OCI-LY7 (cell line): ENCODE data around the gene HBM. TPM values are rescaled to one million over a fixed set of nuclear protein-coding genes. Genes with fewer than 3 reads are reported as not detected.
"Not testable (repeated sequence)": the region's sequence is repeated elsewhere in the genome, so short reads cannot be mapped to it uniquely, and the experiment has no call there.

ENCODE experiments used
- BruUV-seq: library from RNA; stranded (reverse); fragments of 400-500 nt; replicated peaks from 2 replicates; lab custom pipeline; 2021; lab: Mats Ljungman, UMichigan
- CTCF ChIA-PET: fragments of 300-600 bp; sonication (Branson Sonifier 250); formaldehyde crosslinking; loops from one replicate; lab custom pipeline; 2022; ENCODE audit warnings: antibody characterized with exemption; ENCODE audit not compliant: unreplicated experiment; lab: Charles Lee
- POLR2A ChIA-PET: fragments of 300-600 bp; sonication (Branson Sonifier 250); formaldehyde crosslinking; loops from one replicate; lab custom pipeline; 2022; ENCODE audit warnings: antibody characterized with exemption; lab: Charles Lee
- DNase-seq: peaks from one replicate; pipeline ENCODE4 v3.0.0-alpha.2; 2015; ENCODE audit warnings: low spot score
- H2AFZ ChIP-seq: fragments of 200-600 bp; sonication (generic), shearing (Covaris generic); 2 replicates; pipeline ENCODE4 v1.6.1; 2014; ENCODE audit warnings: mild to moderate bottlenecking, antibody characterized with exemption, low read length, moderate library complexity
- H3K27ac ChIP-seq: fragments of 200-600 bp; sonication (generic); 2 replicates; pipeline ENCODE4 v1.5.1; 2014; ENCODE audit warnings: mixed run types, low read depth, mild to moderate bottlenecking, moderate library complexity, low read length, inconsistent platforms; ENCODE audit not compliant: poor library complexity, severe bottlenecking
- H3K36me3 ChIP-seq: fragments of 200-600 bp; sonication (generic); 2 replicates; pipeline ENCODE4 v1.6.1; 2014; ENCODE audit warnings: mild to moderate bottlenecking, antibody characterized with exemption, low read length, moderate library complexity, mixed read lengths; ENCODE audit not compliant: insufficient read depth
- H3K4me1 ChIP-seq: fragments of 200-600 bp; sonication (generic); 2 replicates; pipeline ENCODE4 v1.5.1; 2014; ENCODE audit warnings: mild to moderate bottlenecking, low read length; ENCODE audit not compliant: insufficient read depth, poor library complexity, severe bottlenecking
- H3K4me2 ChIP-seq: fragments of 200-600 bp; sonication (generic); 2 replicates; pipeline ENCODE4 v1.6.1; 2014; ENCODE audit warnings: mild to moderate bottlenecking, low read length
- H3K4me3 ChIP-seq: fragments of 200-600 bp; sonication (generic); 2 replicates; pipeline ENCODE4 v1.5.1; 2014; ENCODE audit warnings: mild to moderate bottlenecking, low read depth, low read length; ENCODE audit not compliant: poor library complexity, severe bottlenecking
- H3K79me2 ChIP-seq: fragments of 200-600 bp; sonication (generic); 2 replicates; pipeline ENCODE4 v1.6.1; 2016; ENCODE audit warnings: low read depth, mild to moderate bottlenecking, low read length, moderate library complexity, mixed read lengths; ENCODE audit not compliant: insufficient read depth
- H3K9me2 ChIP-seq: fragments of 200-600 bp; sonication (generic); 2 replicates; pipeline ENCODE4 v1.6.1; 2016; ENCODE audit warnings: mild to moderate bottlenecking, low read length, mixed read lengths; ENCODE audit not compliant: insufficient read depth
- H3K9me3 ChIP-seq: fragments of 200-600 bp; sonication (generic); 2 replicates; pipeline ENCODE4 v1.6.1; 2014; ENCODE audit warnings: mild to moderate bottlenecking, mixed run types, low read length, mixed read lengths
- H4K20me1 ChIP-seq: fragments of 200-600 bp; sonication (generic); 2 replicates; pipeline ENCODE4 v1.6.1; 2014; ENCODE audit warnings: mild to moderate bottlenecking, antibody characterized with exemption, low read length, moderate library complexity, mixed read lengths; ENCODE audit not compliant: insufficient read depth
- EZH2phosphoT487 ChIP-seq: fragments of 200-600 bp; sonication (generic); IDR thresholded peaks from 2 replicates; pipeline ENCODE4 v1.6.1; 2018; ENCODE audit warnings: low read depth, borderline replicate concordance, mild to moderate bottlenecking, mixed run types, antibody characterized with exemption, low read length, moderate library complexity, mixed read lengths
- intact Hi-C: fragments of 100-400 bp; cut with micrococcal nuclease; formaldehyde crosslinking; loops from one replicate; pipeline ENCODE4 v1.10.0; 2022; ENCODE audit not compliant: unreplicated experiment
- total RNA-seq, 2 experiments: library from RNA; depleted of rRNA in 1 of 2; stranded (reverse); fragments of >200 nt in 1 of 2; shearing (Covaris generic) in 1 of 2; gene quantifications; 2 replicates each; pipeline ENCODE4 v1.2.3, GENCODE V29; 2014 to 2022

Gene HBM
- total RNA-seq, 2 experiments from 2014 or later, result not detected

GRCh38 chr16:152141-153128 is 13.3 kb upstream of the HBM start, which contains the start of gene HBZ:
TSS of gene HBZ (plus strand) at chr16:152644. CDS start at chr16:152910, 266 bp downstream.
- Histone ChIP-seq H4K20me1 (no peaks in the 10 kb centered on the region), H3K79me2 (no peaks in the 10 kb centered on the region), H3K4me1 (peaks cover 8% of the 10 kb centered on the region), H3K4me3 (no peak within 1 kb of the TSS), H2AFZ (no peak within 1 kb of the TSS), H3K9me3 (no peaks in the 10 kb centered on the region), H3K9me2 (no peaks in the 10 kb centered on the region), H3K36me3 (no peaks in the 10 kb centered on the region), H3K4me2 (no peak within 1 kb of the TSS), H3K27ac (no peak within 1 kb of the TSS)
- TF ChIP-seq EZH2phosphoT487, result no peak
- no peak for DNase-seq
- intact Hi-C loops, result no loop called here
- ChIA-PET POLR2A (no interaction called here), CTCF (no interaction called here)
- no TSS peak for BruUV-seq

GRCh38 chr16:153129-153521 is 12.7 kb upstream of the HBM start:
- CTCF ChIA-PET, H3K9me3 ChIP-seq, H3K79me2 ChIP-seq, H3K27ac ChIP-seq, intact Hi-C loops, H3K4me1 ChIP-seq, H3K36me3 ChIP-seq, POLR2A ChIA-PET, H4K20me1 ChIP-seq, BruUV-seq, DNase-seq, H3K9me2 ChIP-seq, H2AFZ ChIP-seq, H3K4me3 ChIP-seq, H3K4me2 ChIP-seq: not testable (repeated sequence)

- H3K79me2 ChIP-seq, H3K4me3 ChIP-seq, H4K20me1 ChIP-seq, H3K4me2 ChIP-seq, H3K9me2 ChIP-seq, CTCF ChIA-PET, H3K4me1 ChIP-seq, POLR2A ChIA-PET, H3K9me3 ChIP-seq, H3K27ac ChIP-seq, DNase-seq, H2AFZ ChIP-seq, intact Hi-C loops, BruUV-seq, H3K36me3 ChIP-seq: not testable (repeated sequence)
These were observed 12.1 kb upstream of the HBM start for GRCh38 chr16:153550-154216.
